Progenitor cell of endocrine pancreas (in vitro differentiated cells): ENCODE data around the gene LCN10. TPM values are rescaled to one million over a fixed set of nuclear protein-coding genes. Genes with fewer than 3 reads are reported as not detected.
A peak's percentile ranks its signal among the peaks of the same experiment; 100 is the strongest.

Source experiments
- DNase-seq: peaks from one replicate; pipeline ENCODE4 v3.0.0; 2021; ENCODE audit warnings: low spot score; ENCODE audit not compliant: unreplicated experiment
- H3K27ac Mint-ChIP-seq: 2 replicates; pipeline ENCODE4 v1.8.0; 2021; ENCODE audit warnings: mild to moderate bottlenecking, moderate library complexity, mixed read lengths
- H3K27me3 Mint-ChIP-seq: 2 replicates; pipeline ENCODE4 v1.8.0; 2021; ENCODE audit warnings: mixed read lengths
- H3K36me3 Mint-ChIP-seq: 2 replicates; pipeline ENCODE4 v1.8.0; 2022; ENCODE audit warnings: mixed read lengths; ENCODE audit not compliant: insufficient read depth
- H3K4me1 Mint-ChIP-seq: 2 replicates; pipeline ENCODE4 v1.8.0; 2021; ENCODE audit warnings: low read depth, mixed read lengths
- H3K4me3 Mint-ChIP-seq: 2 replicates; pipeline ENCODE4 v1.8.0; 2021; ENCODE audit warnings: low read depth, mild to moderate bottlenecking, moderate library complexity, mixed read lengths
- H3K9me3 Mint-ChIP-seq: 2 replicates; pipeline ENCODE4 v1.8.0; 2021; ENCODE audit warnings: low read depth, mixed read lengths
- total RNA-seq: library from RNA; stranded (reverse); gene quantifications from 2 replicates; pipeline ENCODE4 v1.2.1, GENCODE V29; 2021
- TF ChIP-seq, protein P1 (sequence below): fragments of 200-600 bp; sonication (generic); IDR thresholded peaks from one replicate; pipeline ENCODE4 v1.5.0; 2021; ENCODE audit warnings: antibody characterized with exemption, mild to moderate bottlenecking; ENCODE audit not compliant: unreplicated experiment

Gene LCN10
- total RNA-seq, 1 donor from 2014 or later = not detected

DNA sequence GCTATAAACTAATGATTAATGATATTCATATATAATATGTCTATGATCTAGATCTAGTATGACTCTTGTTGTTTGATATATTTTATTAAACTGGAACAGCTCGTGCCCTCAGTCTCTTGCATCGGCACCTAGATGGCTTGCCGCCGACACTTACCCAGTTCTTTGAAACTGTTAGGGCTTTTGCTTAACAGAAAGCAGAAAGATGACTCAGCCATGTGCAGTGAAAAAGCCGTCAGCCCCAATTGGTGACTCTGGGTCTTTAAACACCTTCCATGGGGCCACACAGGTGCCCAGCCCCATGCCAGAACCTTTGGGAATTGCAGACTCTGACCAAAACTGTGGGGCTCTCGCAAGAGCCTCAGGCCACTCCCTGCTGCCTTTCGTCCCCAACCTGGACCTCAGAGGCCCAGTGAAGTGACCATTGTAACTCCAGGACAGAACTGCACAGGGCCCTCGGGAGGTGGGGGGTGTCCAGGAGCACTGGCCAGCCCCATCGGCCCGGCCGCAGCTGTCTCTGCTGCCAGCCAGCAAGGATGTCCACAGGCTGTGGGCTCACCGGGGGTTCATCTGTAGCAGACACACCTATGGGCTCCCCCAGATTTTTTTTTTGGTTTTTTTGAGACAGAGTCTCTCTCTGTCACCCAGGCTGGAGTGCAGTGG lies 7.8 kb downstream of the LCN10 start:
- Mint-ChIP-seq H3K9me3 (no peaks in the 10 kb centered on the region), H3K36me3 (no peaks in the 10 kb centered on the region), H3K27ac (no peak overlapping the region), H3K27me3 (peaks cover 24% of the 10 kb centered on the region), H3K4me3 (no peak overlapping the region), H3K4me1 (peaks cover 1% of the 10 kb centered on the region)
- TF ChIP-seq, protein P1, sequence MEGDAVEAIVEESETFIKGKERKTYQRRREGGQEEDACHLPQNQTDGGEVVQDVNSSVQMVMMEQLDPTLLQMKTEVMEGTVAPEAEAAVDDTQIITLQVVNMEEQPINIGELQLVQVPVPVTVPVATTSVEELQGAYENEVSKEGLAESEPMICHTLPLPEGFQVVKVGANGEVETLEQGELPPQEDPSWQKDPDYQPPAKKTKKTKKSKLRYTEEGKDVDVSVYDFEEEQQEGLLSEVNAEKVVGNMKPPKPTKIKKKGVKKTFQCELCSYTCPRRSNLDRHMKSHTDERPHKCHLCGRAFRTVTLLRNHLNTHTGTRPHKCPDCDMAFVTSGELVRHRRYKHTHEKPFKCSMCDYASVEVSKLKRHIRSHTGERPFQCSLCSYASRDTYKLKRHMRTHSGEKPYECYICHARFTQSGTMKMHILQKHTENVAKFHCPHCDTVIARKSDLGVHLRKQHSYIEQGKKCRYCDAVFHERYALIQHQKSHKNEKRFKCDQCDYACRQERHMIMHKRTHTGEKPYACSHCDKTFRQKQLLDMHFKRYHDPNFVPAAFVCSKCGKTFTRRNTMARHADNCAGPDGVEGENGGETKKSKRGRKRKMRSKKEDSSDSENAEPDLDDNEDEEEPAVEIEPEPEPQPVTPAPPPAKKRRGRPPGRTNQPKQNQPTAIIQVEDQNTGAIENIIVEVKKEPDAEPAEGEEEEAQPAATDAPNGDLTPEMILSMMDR = no peak
- no peak for DNase-seq

DNA sequence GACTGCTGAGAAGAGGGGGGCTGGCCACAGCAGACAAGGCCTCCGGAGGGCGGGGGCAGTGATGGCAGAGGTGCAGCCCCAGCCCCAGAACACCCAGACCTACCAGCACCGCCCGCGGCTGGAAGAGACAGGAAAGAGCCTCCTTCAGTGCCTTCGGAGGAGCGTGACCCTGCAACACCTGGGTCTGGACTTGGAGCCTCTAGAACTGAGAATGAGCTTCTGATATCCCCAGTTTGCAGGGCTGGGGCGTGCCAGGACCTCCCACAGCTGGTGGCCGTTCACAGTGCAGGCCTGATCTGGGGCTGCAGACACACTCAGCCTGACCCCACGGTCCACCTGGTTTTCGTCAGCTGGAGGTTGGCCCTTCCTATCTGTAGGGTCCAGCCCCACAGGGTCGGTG lies 9.1 kb downstream of the LCN10 start:
- peaks cover 21% of the 10 kb centered on the region for H3K27me3 Mint-ChIP-seq
- peak overlapping the region; percentile 37 for H3K27ac Mint-ChIP-seq
- no peaks in the 10 kb centered on the region for H3K9me3 Mint-ChIP-seq
- H3K36me3 Mint-ChIP-seq = no peaks in the 10 kb centered on the region
- DNase-seq = no peak
- peaks cover 1% of the 10 kb centered on the region for H3K4me1 Mint-ChIP-seq
- no peak overlapping the region for H3K4me3 Mint-ChIP-seq
- TF ChIP-seq, protein P1 = no peak

DNA sequence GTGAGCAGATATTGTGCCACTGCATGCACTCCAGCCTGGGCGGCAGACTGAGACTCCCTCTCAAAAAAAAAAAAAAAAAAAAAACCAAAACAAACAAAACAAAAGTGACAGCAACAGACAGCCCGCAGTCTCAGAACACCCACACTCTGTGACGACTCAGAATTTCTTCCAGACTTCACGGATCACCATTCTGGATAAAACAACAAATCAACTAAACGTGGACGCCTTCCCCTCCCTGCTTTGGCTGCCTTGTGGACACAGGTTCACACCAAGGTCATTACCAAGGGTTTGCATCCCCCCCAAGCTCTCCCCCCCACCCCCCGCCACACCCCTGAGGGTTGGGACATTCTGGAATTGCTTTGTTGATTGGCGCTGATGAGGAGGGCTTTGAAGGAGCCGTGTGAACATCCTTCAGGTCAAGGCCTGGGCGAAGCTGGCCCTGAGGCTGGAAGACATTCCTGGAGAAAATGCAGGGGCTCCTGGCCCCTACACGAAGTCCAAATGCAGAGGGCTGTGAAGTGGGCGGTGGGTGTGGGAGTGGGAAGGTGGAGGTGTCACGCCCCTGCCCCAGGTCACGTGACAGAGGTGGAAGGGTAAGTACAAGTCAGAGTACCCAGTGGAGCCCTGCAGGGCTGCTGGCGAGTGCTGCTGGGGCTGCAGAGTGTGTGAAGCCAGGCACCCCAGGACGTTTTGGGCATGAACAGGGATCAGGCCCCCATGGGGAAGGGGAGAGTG lies 10.1 kb downstream of the LCN10 start:
- Mint-ChIP-seq H3K36me3 (no peaks in the 10 kb centered on the region), H3K4me1 (peaks cover 1% of the 10 kb centered on the region)
- no peak for DNase-seq

DNA sequence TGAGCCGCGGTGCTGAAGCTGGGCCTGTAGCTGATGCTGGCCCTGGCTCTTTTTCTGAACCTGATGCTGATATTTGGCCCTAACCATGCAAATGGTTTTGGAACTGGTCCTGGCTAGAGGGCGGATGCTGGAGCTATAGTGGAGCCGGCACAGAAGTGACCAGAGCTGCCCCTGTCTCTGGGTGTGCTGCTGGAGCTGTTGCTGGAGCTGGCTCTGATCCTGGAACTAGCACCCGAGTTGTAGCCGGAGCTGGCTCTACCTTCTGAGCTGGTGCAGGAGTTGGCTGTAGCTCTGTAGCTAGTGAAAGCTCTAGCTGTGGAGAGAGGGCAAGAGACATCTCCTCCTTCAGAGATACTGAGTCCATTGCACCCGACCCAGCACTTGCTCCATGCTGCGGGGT lies 12.8 kb downstream of the LCN10 start:
- H3K9me3 Mint-ChIP-seq = no peaks in the 10 kb centered on the region
- DNase-seq = no peak
- TF ChIP-seq, protein P1 = no peak
- peaks cover 19% of the 10 kb centered on the region for H3K4me1 Mint-ChIP-seq
- H3K4me3 Mint-ChIP-seq = peak overlapping the region; percentile 53
- peaks cover 17% of the 10 kb centered on the region for H3K27me3 Mint-ChIP-seq
- H3K36me3 Mint-ChIP-seq = peaks cover 4% of the 10 kb centered on the region
- no peak overlapping the region for H3K27ac Mint-ChIP-seq

More for the DNA sequence above, 10.1 kb downstream of the LCN10 start:
- H3K4me3 Mint-ChIP-seq = no peak overlapping the region
- TF ChIP-seq, protein P1 = no peak
- H3K9me3 Mint-ChIP-seq = no peaks in the 10 kb centered on the region
- peak overlapping the region; percentile 2 for H3K27ac Mint-ChIP-seq
- peaks cover 17% of the 10 kb centered on the region for H3K27me3 Mint-ChIP-seq

DNA sequence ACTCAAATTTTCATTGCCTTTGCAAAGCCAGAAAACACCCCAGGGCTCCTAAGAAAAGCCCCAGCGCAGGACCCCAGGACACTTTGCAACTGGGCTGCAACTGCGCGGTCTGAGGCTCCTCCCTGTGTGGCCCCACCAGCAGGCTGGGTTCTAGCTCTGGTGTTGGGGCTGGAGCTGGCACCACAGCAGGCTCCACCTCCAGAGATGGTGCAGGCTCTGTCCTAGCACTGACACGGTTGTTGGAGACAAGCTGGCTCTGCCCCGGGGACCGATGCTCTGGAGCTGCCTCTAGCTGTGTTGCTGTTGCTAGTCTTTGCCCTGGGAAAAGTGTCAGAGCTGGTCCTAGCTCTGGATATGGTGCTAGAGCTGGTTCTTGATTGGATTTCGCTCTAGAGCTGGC lies 13.6 kb downstream of the LCN10 start:
- H3K27ac Mint-ChIP-seq = no peak overlapping the region
- peak overlapping the region; percentile 53 for H3K4me3 Mint-ChIP-seq
- peaks cover 17% of the 10 kb centered on the region for H3K27me3 Mint-ChIP-seq
- H3K9me3 Mint-ChIP-seq = no peaks in the 10 kb centered on the region
- no peak for DNase-seq
- H3K36me3 Mint-ChIP-seq = peaks cover 6% of the 10 kb centered on the region
- peaks cover 21% of the 10 kb centered on the region for H3K4me1 Mint-ChIP-seq
- TF ChIP-seq, protein P1 = no peak
